H1 (cell line): ENCODE results near the gene SPOCK1. TPM values are rescaled to one million over a fixed set of nuclear protein-coding genes. Genes with fewer than 3 reads are reported as not detected.

Source experiments
- BRCA1 ChIP-seq: IDR thresholded peaks from 2 replicates; pipeline ENCODE4 v1.6.1; 2012; ENCODE audit warnings: low read depth, low read length, improper control_type of control experiment
- CHD7 ChIP-seq: fragments of 300-600 bp; sonication (generic); IDR thresholded peaks from 2 replicates; pipeline ENCODE4 v1.7.1; 2012; ENCODE audit warnings: low read length, moderate library complexity, mild to moderate bottlenecking, inconsistent platforms; ENCODE audit not compliant: insufficient replicate concordance
- FOSL1 ChIP-seq: IDR thresholded peaks from 2 replicates; pipeline ENCODE4 v1.6.1; 2011; ENCODE audit warnings: mild to moderate bottlenecking, low read depth, low read length, moderate library complexity; ENCODE audit not compliant: insufficient read depth
- POU5F1 ChIP-seq: IDR thresholded peaks from 2 replicates; pipeline ENCODE4 v1.6.1; 2011; ENCODE audit warnings: low read depth, mild to moderate bottlenecking, low read length, moderate library complexity
- RXRA ChIP-seq: IDR thresholded peaks from 2 replicates; pipeline ENCODE4 v1.6.1; 2011; ENCODE audit warnings: low read depth, mild to moderate bottlenecking, low read length, moderate library complexity; ENCODE audit not compliant: insufficient read depth
- SAP30 ChIP-seq: fragments of 300-600 bp; sonication (generic); IDR thresholded peaks from 2 replicates; pipeline ENCODE4 v1.7.1; 2012; ENCODE audit warnings: low read length, moderate library complexity, mild to moderate bottlenecking, inconsistent platforms; ENCODE audit not compliant: insufficient read depth, insufficient replicate concordance
- SUZ12 ChIP-seq: fragments of 200-600 bp; sonication (generic); IDR thresholded peaks from 2 replicates; pipeline ENCODE4 v1.6.1; 2012; ENCODE audit warnings: mild to moderate bottlenecking, inconsistent platforms, low read length, moderate library complexity, mixed read lengths
- TEAD4 ChIP-seq: IDR thresholded peaks from 2 replicates; pipeline ENCODE4 v1.6.1; 2012; ENCODE audit warnings: low read depth, low read length, inconsistent platforms, mixed read lengths
- USF2 ChIP-seq: IDR thresholded peaks from 2 replicates; pipeline ENCODE4 v1.6.1; 2011; ENCODE audit warnings: low read length, improper control_type of control experiment
- polyA plus RNA-seq, 7 experiments: library from polyadenylated mRNA; depleted of rRNA in 3 of 7; stranded (reverse) in 5 of 7; unstranded in 2 of 7; fragments of >200 nt in 5 of 7; fragments of 200-250 nt in 2 of 7; gene quantifications; 1 replicate in 5 of 7; 2 replicates in 1 of 7; 4 replicates in 1 of 7; pipeline versions ENCODE4 v1.2.1 to v1.2.3, GENCODE V29; 2011 to 2013; ENCODE audit warnings: missing spikeins in 2 of 7, mixed read lengths in 2 of 7
- total RNA-seq: library from RNA; stranded (reverse); fragmentation: NEBNext Ultra II Directional; extraction: Animal tissue kit (Norgen Biotek cat#: 25700); gene quantifications from 2 replicates; pipeline ENCODE4 v1.2.1, GENCODE V29; 2021

SPOCK1 gene
- total and polyA plus RNA-seq, 2 of the 8 experiments (the other 6 are each of a cell fraction or from before 2014, with no cell fraction given) = 6.9 to 18.1 TPM

GRCh38 chr5:137329586-137330296, 169.4 kb downstream of the SPOCK1 start (continued):
- TF ChIP-seq CHD7 (no peak), SUZ12 (no peak), USF2 (no peak), POU5F1 (no peak), RXRA (no peak), BRCA1 (no peak), SAP30 (no peak), FOSL1 (no peak), TEAD4 (no peak)
